T-helper 17 cell (primary cell): ENCODE results near the gene KRTAP9-8. TPM values are rescaled to one million over a fixed set of nuclear protein-coding genes. Genes with fewer than 3 reads are reported as not detected.
"Not testable (repeated sequence)": the region's sequence is repeated elsewhere in the genome, so short reads cannot be mapped to it uniquely, and the experiment has no call there.

Experiments used
- ATAC-seq: fragments of 150-1000 bp; cut with Tn5 transposase; 2 replicates; pipeline ENCODE4 v1.10.0; 2021; ENCODE audit warnings: mild to moderate bottlenecking, moderate library complexity
- DNase-seq, 3 donors: peaks; one replicate each; pipeline versions ENCODE4 v3.0.0 to v3.0.0-alpha.2; 2020 to 2021
- H3K9me3 ChIP-seq: one replicate; pipeline ENCODE4 v1.7.0; 2013; ENCODE audit warnings: low read length, mild to moderate bottlenecking; ENCODE audit not compliant: control insufficient read depth, poor library complexity, severe bottlenecking
- H3K27ac Mint-ChIP-seq: one replicate; pipeline ENCODE4 v1.8.0; 2022; ENCODE audit warnings: mild to moderate bottlenecking, moderate library complexity, mixed read lengths
- H3K27me3 Mint-ChIP-seq: one replicate; pipeline ENCODE4 v1.8.0; 2022; ENCODE audit warnings: mixed read lengths
- H3K36me3 Mint-ChIP-seq: one replicate; pipeline ENCODE4 v1.8.0; 2022; ENCODE audit warnings: low read depth, mixed read lengths
- H3K4me1 Mint-ChIP-seq: one replicate; pipeline ENCODE4 v1.8.0; 2022; ENCODE audit warnings: mild to moderate bottlenecking, mixed read lengths
- H3K4me3 Mint-ChIP-seq: one replicate; pipeline ENCODE4 v1.8.0; 2022; ENCODE audit warnings: mild to moderate bottlenecking, moderate library complexity, mixed read lengths
- total RNA-seq, 4 donors: library from RNA in 2 of 4; stranded (reverse) in 2 of 4; gene quantifications; one replicate each; pipeline ENCODE4 v1.2.3 and lab custom pipeline; 2022 to 2026

Gene KRTAP9-8
- total RNA-seq, 2 donors from 2014 or later = not detected

GRCh38 chr17:41232399-41233105 is 5.2 kb upstream of the KRTAP9-8 start, which contains the start of gene KRTAP9-3:
TSS of gene KRTAP9-3 (plus strand) at chr17:41232449. CDS start at chr17:41232502, 53 bp downstream.
- not testable (repeated sequence) for ATAC-seq, H3K36me3 Mint-ChIP-seq

GRCh38 chr17:41237116-41237515 is 683 bp upstream of the KRTAP9-8 start:
- H3K36me3 Mint-ChIP-seq = not testable (repeated sequence)

More at GRCh38 chr17:41232399-41233105, 5.2 kb upstream of the KRTAP9-8 start, which contains the start of gene KRTAP9-3:
- H3K4me3 Mint-ChIP-seq, H3K9me3 ChIP-seq, H3K27ac Mint-ChIP-seq, H3K4me1 Mint-ChIP-seq, DNase-seq: not testable (repeated sequence)
- H3K27me3 Mint-ChIP-seq = peaks cover 43% of the 10 kb centered on the region

GRCh38 chr17:41246995-41247787 is 9.4 kb downstream of the KRTAP9-8 start:
- not testable (repeated sequence) for ATAC-seq

More at GRCh38 chr17:41237116-41237515, 683 bp upstream of the KRTAP9-8 start:
- not testable (repeated sequence) for H3K27ac Mint-ChIP-seq, ATAC-seq, DNase-seq, H3K4me3 Mint-ChIP-seq, H3K4me1 Mint-ChIP-seq, H3K9me3 ChIP-seq
- H3K27me3 Mint-ChIP-seq = peaks cover 46% of the 10 kb centered on the region

GRCh38 chr17:41249637-41250240 is 11.9 kb downstream of the KRTAP9-8 start, which contains the start of gene KRTAP9-4:
TSS of gene KRTAP9-4 (plus strand) at chr17:41249687. CDS start at chr17:41249721, 34 bp downstream.
- H3K27me3 Mint-ChIP-seq = peaks cover 26% of the 10 kb centered on the region
- not testable (repeated sequence) for H3K36me3 Mint-ChIP-seq, H3K4me1 Mint-ChIP-seq, H3K4me3 Mint-ChIP-seq, DNase-seq, ATAC-seq, H3K9me3 ChIP-seq
- peak within 1 kb of the TSS; percentile 21 for H3K27ac Mint-ChIP-seq

More at GRCh38 chr17:41246995-41247787, 9.4 kb downstream of the KRTAP9-8 start:
- H3K36me3 Mint-ChIP-seq, H3K4me1 Mint-ChIP-seq, H3K4me3 Mint-ChIP-seq, H3K9me3 ChIP-seq, H3K27ac Mint-ChIP-seq, DNase-seq: not testable (repeated sequence)
- peaks cover 12% of the 10 kb centered on the region for H3K27me3 Mint-ChIP-seq

- Mint-ChIP-seq H3K4me3 (no peak overlapping the region), H3K4me1 (peaks cover 5% of the 10 kb centered on the region), H3K27ac (no peak overlapping the region), H3K27me3 (peaks cover 34% of the 10 kb centered on the region), H3K36me3 (peaks cover 4% of the 10 kb centered on the region)
- DNase-seq (no peak), ATAC-seq (no peak)
- no peaks in the 10 kb centered on the region for H3K9me3 ChIP-seq
Observed at GRCh38 chr17:41251261-41251660, 13.5 kb downstream of the KRTAP9-8 start.

- Mint-ChIP-seq H3K27ac (no peak overlapping the region), H3K36me3 (peaks cover 4% of the 10 kb centered on the region), H3K4me1 (peaks cover 5% of the 10 kb centered on the region), H3K4me3 (no peak overlapping the region), H3K27me3 (peaks cover 64% of the 10 kb centered on the region)
- DNase-seq (no peak), ATAC-seq (no peak)
- H3K9me3 ChIP-seq = no peaks in the 10 kb centered on the region
Observed at GRCh38 chr17:41254861-41255260, 17.1 kb downstream of the KRTAP9-8 start.

- not testable (repeated sequence) for H3K9me3 ChIP-seq, H3K36me3 Mint-ChIP-seq, H3K4me3 Mint-ChIP-seq, H3K27ac Mint-ChIP-seq, DNase-seq, H3K4me1 Mint-ChIP-seq, ATAC-seq
- peaks cover 56% of the 10 kb centered on the region for H3K27me3 Mint-ChIP-seq
Observed at GRCh38 chr17:41255381-41256290, 17.8 kb downstream of the KRTAP9-8 start, which contains the start of gene KRTAP9-9. TSS of gene KRTAP9-9 (plus strand) at chr17:41255384.

- peaks cover 7% of the 10 kb centered on the region for H3K4me1 Mint-ChIP-seq
- H3K27ac Mint-ChIP-seq = no peak overlapping the region
- DNase-seq = no peak
- peaks cover 59% of the 10 kb centered on the region for H3K27me3 Mint-ChIP-seq
- H3K4me3 Mint-ChIP-seq = no peak overlapping the region
- H3K9me3 ChIP-seq = no peaks in the 10 kb centered on the region
- H3K36me3 Mint-ChIP-seq = no peaks in the 10 kb centered on the region
- no peak for ATAC-seq
Observed at GRCh38 chr17:41256291-41256685, 18.5 kb downstream of the KRTAP9-8 start.

GRCh38 chr17:41258406-41258805 is 20.6 kb downstream of the KRTAP9-8 start:
- Mint-ChIP-seq H3K4me3 (no peak overlapping the region), H3K27me3 (peaks cover 52% of the 10 kb centered on the region), H3K27ac (no peak overlapping the region), H3K36me3 (no peaks in the 10 kb centered on the region), H3K4me1 (peaks cover 3% of the 10 kb centered on the region)
- H3K9me3 ChIP-seq = no peaks in the 10 kb centered on the region
- no peak for DNase-seq
- ATAC-seq = no peak

- no peak overlapping the region for H3K4me3 Mint-ChIP-seq
- H3K27me3 Mint-ChIP-seq = peaks cover 35% of the 10 kb centered on the region
- H3K36me3 Mint-ChIP-seq = no peaks in the 10 kb centered on the region
- no peak for ATAC-seq
- no peak overlapping the region for H3K27ac Mint-ChIP-seq
- no peak for DNase-seq
- H3K4me1 Mint-ChIP-seq = peaks cover 2% of the 10 kb centered on the region
- no peaks in the 10 kb centered on the region for H3K9me3 ChIP-seq
Observed at GRCh38 chr17:41263212-41263611, 25.4 kb downstream of the KRTAP9-8 start.

GRCh38 chr17:41264599-41264998 is 26.8 kb downstream of the KRTAP9-8 start:
- no peak for ATAC-seq
- H3K36me3 Mint-ChIP-seq = no peaks in the 10 kb centered on the region
- peaks cover 23% of the 10 kb centered on the region for H3K27me3 Mint-ChIP-seq
- no peak overlapping the region for H3K4me3 Mint-ChIP-seq
- DNase-seq = no peak
- H3K27ac Mint-ChIP-seq = no peak overlapping the region
- no peaks in the 10 kb centered on the region for H3K9me3 ChIP-seq
- peaks cover 2% of the 10 kb centered on the region for H3K4me1 Mint-ChIP-seq

- H3K27me3 Mint-ChIP-seq = peaks cover 23% of the 10 kb centered on the region
- DNase-seq (no peak), ATAC-seq (no peak)
- H3K27ac Mint-ChIP-seq = no peak within 1 kb of the TSS
- H3K4me1 Mint-ChIP-seq = peaks cover 2% of the 10 kb centered on the region
- no peaks in the 10 kb centered on the region for H3K9me3 ChIP-seq
- no peak within 1 kb of the TSS for H3K4me3 Mint-ChIP-seq
- no peaks in the 10 kb centered on the region for H3K36me3 Mint-ChIP-seq
Observed at GRCh38 chr17:41265078-41265477, 27.3 kb downstream of the KRTAP9-8 start, which contains the start of gene KRTAP9-6. TSS of gene KRTAP9-6 (plus strand) at chr17:41265378. CDS start at chr17:41265378, 0 bp downstream.
